Activated naive CD8-positive, alpha-beta T cell (primary cell): Measurements from ENCODE around the gene NPAS1.
"Not testable (repeated sequence)": the region's sequence is repeated elsewhere in the genome, so short reads cannot be mapped to it uniquely, and the experiment has no call there.

ENCODE experiments used
- H3K27ac Mint-ChIP-seq: one replicate; pipeline ENCODE4 v1.8.0; 2021; ENCODE audit warnings: mixed read lengths
- H3K27me3 Mint-ChIP-seq: one replicate; pipeline ENCODE4 v1.8.0; 2021; ENCODE audit warnings: mixed read lengths
- H3K36me3 Mint-ChIP-seq: one replicate; pipeline ENCODE4 v1.8.0; 2021; ENCODE audit warnings: mixed read lengths
- H3K4me1 Mint-ChIP-seq: one replicate; pipeline ENCODE4 v1.8.0; 2021; ENCODE audit warnings: low read depth, mixed read lengths
- H3K4me3 Mint-ChIP-seq: one replicate; pipeline ENCODE4 v1.8.0; 2021; ENCODE audit warnings: mild to moderate bottlenecking, mixed read lengths
- H3K9me3 Mint-ChIP-seq: one replicate; pipeline ENCODE4 v1.8.0; 2021; ENCODE audit warnings: low read depth, mixed read lengths

NPAS1 gene

GRCh38 chr19:47068876-47069406, 49.3 kb downstream of the NPAS1 start:
- Mint-ChIP-seq H3K36me3 (peaks cover 2% of the 10 kb centered on the region), H3K9me3 (no peaks in the 10 kb centered on the region), H3K4me1 (peaks cover under 1% of the 10 kb centered on the region), H3K4me3 (no peak overlapping the region), H3K27me3 (no peaks in the 10 kb centered on the region), H3K27ac (no peak overlapping the region)

- no peak overlapping the region for H3K27ac Mint-ChIP-seq
- H3K9me3 Mint-ChIP-seq: no peaks in the 10 kb centered on the region
- no peak overlapping the region for H3K4me3 Mint-ChIP-seq
- no peaks in the 10 kb centered on the region for H3K27me3 Mint-ChIP-seq
- peaks cover 4% of the 10 kb centered on the region for H3K36me3 Mint-ChIP-seq
- H3K4me1 Mint-ChIP-seq: peaks cover 3% of the 10 kb centered on the region
Observed at GRCh38 chr19:47069795-47070194, 50.2 kb downstream of the NPAS1 start.

- no peaks in the 10 kb centered on the region for H3K27me3 Mint-ChIP-seq
- no peaks in the 10 kb centered on the region for H3K9me3 Mint-ChIP-seq
- peaks cover 8% of the 10 kb centered on the region for H3K4me1 Mint-ChIP-seq
- peak overlapping the region; percentile 64 for H3K27ac Mint-ChIP-seq
- H3K4me3 Mint-ChIP-seq: no peak overlapping the region
- peaks cover 4% of the 10 kb centered on the region for H3K36me3 Mint-ChIP-seq
Observed at GRCh38 chr19:47070756-47071155, 51.1 kb downstream of the NPAS1 start.

GRCh38 chr19:47071731-47072130, 52.1 kb downstream of the NPAS1 start:
- Mint-ChIP-seq H3K27ac (no peak overlapping the region), H3K9me3 (no peaks in the 10 kb centered on the region), H3K27me3 (no peaks in the 10 kb centered on the region), H3K4me3 (no peak overlapping the region), H3K36me3 (peaks cover 4% of the 10 kb centered on the region), H3K4me1 (peaks cover 8% of the 10 kb centered on the region)

- H3K36me3 Mint-ChIP-seq: peaks cover 4% of the 10 kb centered on the region
- H3K4me3 Mint-ChIP-seq: no peak overlapping the region
- H3K9me3 Mint-ChIP-seq: no peaks in the 10 kb centered on the region
- peaks cover 8% of the 10 kb centered on the region for H3K4me1 Mint-ChIP-seq
- H3K27ac Mint-ChIP-seq: no peak overlapping the region
- H3K27me3 Mint-ChIP-seq: no peaks in the 10 kb centered on the region
Observed at GRCh38 chr19:47072323-47072722, 52.7 kb downstream of the NPAS1 start.

- H3K27me3 Mint-ChIP-seq: no peaks in the 10 kb centered on the region
- peaks cover 4% of the 10 kb centered on the region for H3K36me3 Mint-ChIP-seq
- no peaks in the 10 kb centered on the region for H3K9me3 Mint-ChIP-seq
- no peak overlapping the region for H3K4me3 Mint-ChIP-seq
- no peak overlapping the region for H3K27ac Mint-ChIP-seq
- H3K4me1 Mint-ChIP-seq: peaks cover 8% of the 10 kb centered on the region
Observed at GRCh38 chr19:47073574-47073973, 53.9 kb downstream of the NPAS1 start.

- H3K4me3 Mint-ChIP-seq: no peak overlapping the region
- H3K27ac Mint-ChIP-seq: no peak overlapping the region
- peaks cover 4% of the 10 kb centered on the region for H3K36me3 Mint-ChIP-seq
- H3K27me3 Mint-ChIP-seq: no peaks in the 10 kb centered on the region
- no peaks in the 10 kb centered on the region for H3K9me3 Mint-ChIP-seq
- H3K4me1 Mint-ChIP-seq: peaks cover 8% of the 10 kb centered on the region
Observed at GRCh38 chr19:47074621-47075020, 55.0 kb downstream of the NPAS1 start.

GRCh38 chr19:47075179-47075810, 55.7 kb downstream of the NPAS1 start:
- peaks cover 4% of the 10 kb centered on the region for H3K36me3 Mint-ChIP-seq

GRCh38 chr19:47075941-47076340, 56.3 kb downstream of the NPAS1 start:
- H3K27me3 Mint-ChIP-seq: no peaks in the 10 kb centered on the region
- H3K27ac Mint-ChIP-seq: no peak overlapping the region
- H3K36me3 Mint-ChIP-seq: peaks cover 4% of the 10 kb centered on the region
- no peak overlapping the region for H3K4me3 Mint-ChIP-seq
- H3K4me1 Mint-ChIP-seq: peaks cover 8% of the 10 kb centered on the region
- H3K9me3 Mint-ChIP-seq: no peaks in the 10 kb centered on the region

More at GRCh38 chr19:47075179-47075810, 55.7 kb downstream of the NPAS1 start:
- Mint-ChIP-seq H3K4me1 (peaks cover 8% of the 10 kb centered on the region), H3K27ac (peak overlapping the region; percentile 66), H3K9me3 (no peaks in the 10 kb centered on the region), H3K4me3 (no peak overlapping the region), H3K27me3 (no peaks in the 10 kb centered on the region)

- H3K27ac Mint-ChIP-seq, H3K27me3 Mint-ChIP-seq, H3K4me1 Mint-ChIP-seq, H3K4me3 Mint-ChIP-seq, H3K36me3 Mint-ChIP-seq, H3K9me3 Mint-ChIP-seq: not testable (repeated sequence)
Observed at GRCh38 chr19:47078351-47078750, 58.7 kb downstream of the NPAS1 start.

- Mint-ChIP-seq H3K4me1 (no peaks in the 10 kb centered on the region), H3K9me3 (no peaks in the 10 kb centered on the region), H3K4me3 (no peak overlapping the region), H3K36me3 (peaks cover 3% of the 10 kb centered on the region), H3K27me3 (no peaks in the 10 kb centered on the region), H3K27ac (no peak overlapping the region)
Observed at GRCh38 chr19:47081095-47081494, 61.5 kb downstream of the NPAS1 start.

- no peak overlapping the region for H3K27ac Mint-ChIP-seq
- H3K4me3 Mint-ChIP-seq: no peak overlapping the region
Observed at GRCh38 chr19:47082493-47082892, 62.9 kb downstream of the NPAS1 start.

GRCh38 chr19:47084879-47085439, 65.3 kb downstream of the NPAS1 start:
- peaks cover 3% of the 10 kb centered on the region for H3K36me3 Mint-ChIP-seq
- H3K27me3 Mint-ChIP-seq: no peaks in the 10 kb centered on the region
- H3K27ac Mint-ChIP-seq: no peak overlapping the region
- H3K9me3 Mint-ChIP-seq: no peaks in the 10 kb centered on the region
- no peaks in the 10 kb centered on the region for H3K4me1 Mint-ChIP-seq
- H3K4me3 Mint-ChIP-seq: no peak overlapping the region

More at GRCh38 chr19:47082493-47082892, 62.9 kb downstream of the NPAS1 start:
- Mint-ChIP-seq H3K36me3 (peaks cover 3% of the 10 kb centered on the region), H3K9me3 (no peaks in the 10 kb centered on the region), H3K27me3 (no peaks in the 10 kb centered on the region), H3K4me1 (no peaks in the 10 kb centered on the region)

- Mint-ChIP-seq H3K4me1 (peaks cover 3% of the 10 kb centered on the region), H3K27me3 (no peaks in the 10 kb centered on the region), H3K27ac (no peak overlapping the region), H3K36me3 (peaks cover 6% of the 10 kb centered on the region), H3K4me3 (no peak overlapping the region), H3K9me3 (no peaks in the 10 kb centered on the region)
Observed at GRCh38 chr19:47086280-47086679, 66.6 kb downstream of the NPAS1 start.

GRCh38 chr19:47089767-47090350, 70.2 kb downstream of the NPAS1 start:
- peaks cover 19% of the 10 kb centered on the region for H3K4me1 Mint-ChIP-seq
- peaks cover 7% of the 10 kb centered on the region for H3K36me3 Mint-ChIP-seq
- no peak overlapping the region for H3K27ac Mint-ChIP-seq
- H3K4me3 Mint-ChIP-seq: no peak overlapping the region
- H3K9me3 Mint-ChIP-seq: no peaks in the 10 kb centered on the region
- no peaks in the 10 kb centered on the region for H3K27me3 Mint-ChIP-seq
